Spleen (tissue), 7 donors: ENCODE measurements around the gene DSE.

Experiments
- POLR2A ChIP-seq, 3 donors: fragments of 450-650 bp; IDR thresholded peaks; one replicate each; pipeline ENCODE4 v1.5.1; 2017; ENCODE audit warnings: antibody characterized with exemption in 3 of 3, mild to moderate bottlenecking in 1 of 3
- TF ChIP-seq, protein P1 (sequence below), 11 experiments: fragments of 200-600 bp in 7 of 11; fragments of 450-650 bp in 4 of 11; sonication (generic) in 4 of 11; IDR thresholded peaks in 8 of 11; conservative IDR thresholded peaks in 3 of 11; 1 replicate in 7 of 11; 2 replicates in 4 of 11; pipeline versions ENCODE4 v1.4.0 to v1.8.0; 2016 to 2021; ENCODE audit warnings: antibody characterized with exemption in 11 of 11, inconsistent platforms in 4 of 11, mild to moderate bottlenecking in 1 of 11
- donor health status: DM: no; HTN: no; CAD: no; lungs with moderate emphysema.
- donor health status: DM: no; HTN: no; CAD: no.
- donor health status: DM: no; HTN: no; CAD: no.

DNA sequence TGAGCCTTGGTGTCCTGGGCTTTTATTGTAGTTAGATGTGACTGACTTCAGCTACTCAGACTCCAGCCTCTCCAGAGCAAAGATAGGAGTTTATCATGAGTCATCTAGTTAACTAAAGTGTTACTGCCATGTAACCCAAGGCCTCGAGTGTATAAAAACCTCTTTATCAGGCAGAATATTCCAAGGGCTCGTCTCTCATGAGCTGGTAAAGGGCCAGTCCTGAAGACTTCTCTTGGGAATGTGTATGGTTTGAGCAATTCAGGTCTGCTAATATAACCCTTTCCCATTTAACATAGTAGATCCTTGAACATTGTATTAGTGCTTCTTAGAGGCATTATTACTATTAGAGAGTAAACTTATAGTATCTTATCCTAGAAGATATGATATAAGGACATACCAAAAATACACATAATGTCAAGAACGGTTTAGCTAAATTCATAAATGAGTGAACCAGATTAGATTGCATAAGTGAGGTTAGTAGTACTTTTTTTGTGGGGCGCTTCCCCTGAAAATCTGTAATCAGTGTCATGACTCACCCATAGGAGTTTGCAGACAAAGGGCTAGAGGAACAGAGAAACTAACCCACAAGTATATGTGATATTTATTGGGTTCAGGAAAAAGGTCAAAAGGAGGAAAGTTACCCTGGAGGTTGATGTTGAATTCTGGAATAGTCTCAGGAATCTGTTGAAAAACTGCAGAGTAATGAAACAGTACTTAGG, 16.0 kb downstream of the DSE start:
- TF ChIP-seq, protein P1, sequence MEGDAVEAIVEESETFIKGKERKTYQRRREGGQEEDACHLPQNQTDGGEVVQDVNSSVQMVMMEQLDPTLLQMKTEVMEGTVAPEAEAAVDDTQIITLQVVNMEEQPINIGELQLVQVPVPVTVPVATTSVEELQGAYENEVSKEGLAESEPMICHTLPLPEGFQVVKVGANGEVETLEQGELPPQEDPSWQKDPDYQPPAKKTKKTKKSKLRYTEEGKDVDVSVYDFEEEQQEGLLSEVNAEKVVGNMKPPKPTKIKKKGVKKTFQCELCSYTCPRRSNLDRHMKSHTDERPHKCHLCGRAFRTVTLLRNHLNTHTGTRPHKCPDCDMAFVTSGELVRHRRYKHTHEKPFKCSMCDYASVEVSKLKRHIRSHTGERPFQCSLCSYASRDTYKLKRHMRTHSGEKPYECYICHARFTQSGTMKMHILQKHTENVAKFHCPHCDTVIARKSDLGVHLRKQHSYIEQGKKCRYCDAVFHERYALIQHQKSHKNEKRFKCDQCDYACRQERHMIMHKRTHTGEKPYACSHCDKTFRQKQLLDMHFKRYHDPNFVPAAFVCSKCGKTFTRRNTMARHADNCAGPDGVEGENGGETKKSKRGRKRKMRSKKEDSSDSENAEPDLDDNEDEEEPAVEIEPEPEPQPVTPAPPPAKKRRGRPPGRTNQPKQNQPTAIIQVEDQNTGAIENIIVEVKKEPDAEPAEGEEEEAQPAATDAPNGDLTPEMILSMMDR (IDR thresholded peaks at IDR 0.05 in 8 of 11, conservative IDR thresholded peaks at IDR 0.05 in 3 of 11) = no peak
- no peak for TF ChIP-seq POLR2A (IDR thresholded peaks at IDR 0.05)
